Upper lobe of left lung (tissue), 4 donors: ENCODE data around the gene KIF24.

Experiments
- POLR2A ChIP-seq, 4 donors: fragments of 450-650 bp; IDR thresholded peaks; one replicate each; pipeline ENCODE4 v1.5.1; 2016 to 2017; ENCODE audit warnings: antibody characterized with exemption in 4 of 4, mild to moderate bottlenecking in 2 of 4
- TF ChIP-seq, protein P1 (sequence below), 6 experiments: fragments of 450-650 bp in 4 of 6; fragments of 200-600 bp in 2 of 6; sonication (generic) in 2 of 6; IDR thresholded peaks; one replicate each; pipeline ENCODE4 v1.5.1; 2016 to 2019; ENCODE audit warnings: antibody characterized with exemption in 6 of 6

DNA sequence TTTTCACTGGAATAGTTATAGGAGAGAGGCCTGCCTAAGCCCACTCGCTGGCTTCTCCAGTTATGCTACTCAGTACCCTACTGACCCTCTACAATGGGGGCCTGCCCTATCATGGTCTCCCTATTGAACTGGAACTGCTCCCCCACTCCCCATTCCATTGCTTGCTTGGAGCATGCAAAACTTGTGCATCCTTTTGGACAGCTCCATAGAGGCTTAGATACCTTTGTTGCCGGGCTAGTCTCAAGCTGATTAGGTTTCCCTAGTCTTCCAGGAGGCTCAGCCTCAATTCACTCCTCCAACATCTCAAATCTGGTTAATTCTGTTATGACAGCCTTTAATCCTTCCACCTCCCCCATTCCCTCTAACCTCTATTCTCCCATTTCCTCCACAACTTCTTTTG, 39.9 kb downstream of the KIF24 start:
- TF ChIP-seq, protein P1, sequence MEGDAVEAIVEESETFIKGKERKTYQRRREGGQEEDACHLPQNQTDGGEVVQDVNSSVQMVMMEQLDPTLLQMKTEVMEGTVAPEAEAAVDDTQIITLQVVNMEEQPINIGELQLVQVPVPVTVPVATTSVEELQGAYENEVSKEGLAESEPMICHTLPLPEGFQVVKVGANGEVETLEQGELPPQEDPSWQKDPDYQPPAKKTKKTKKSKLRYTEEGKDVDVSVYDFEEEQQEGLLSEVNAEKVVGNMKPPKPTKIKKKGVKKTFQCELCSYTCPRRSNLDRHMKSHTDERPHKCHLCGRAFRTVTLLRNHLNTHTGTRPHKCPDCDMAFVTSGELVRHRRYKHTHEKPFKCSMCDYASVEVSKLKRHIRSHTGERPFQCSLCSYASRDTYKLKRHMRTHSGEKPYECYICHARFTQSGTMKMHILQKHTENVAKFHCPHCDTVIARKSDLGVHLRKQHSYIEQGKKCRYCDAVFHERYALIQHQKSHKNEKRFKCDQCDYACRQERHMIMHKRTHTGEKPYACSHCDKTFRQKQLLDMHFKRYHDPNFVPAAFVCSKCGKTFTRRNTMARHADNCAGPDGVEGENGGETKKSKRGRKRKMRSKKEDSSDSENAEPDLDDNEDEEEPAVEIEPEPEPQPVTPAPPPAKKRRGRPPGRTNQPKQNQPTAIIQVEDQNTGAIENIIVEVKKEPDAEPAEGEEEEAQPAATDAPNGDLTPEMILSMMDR (IDR thresholded peaks at IDR 0.05): no peak
- no peak for TF ChIP-seq POLR2A (IDR thresholded peaks at IDR 0.05)
